ENCODE measurements around the gene OTOG.

Gene OTOG

DNA sequence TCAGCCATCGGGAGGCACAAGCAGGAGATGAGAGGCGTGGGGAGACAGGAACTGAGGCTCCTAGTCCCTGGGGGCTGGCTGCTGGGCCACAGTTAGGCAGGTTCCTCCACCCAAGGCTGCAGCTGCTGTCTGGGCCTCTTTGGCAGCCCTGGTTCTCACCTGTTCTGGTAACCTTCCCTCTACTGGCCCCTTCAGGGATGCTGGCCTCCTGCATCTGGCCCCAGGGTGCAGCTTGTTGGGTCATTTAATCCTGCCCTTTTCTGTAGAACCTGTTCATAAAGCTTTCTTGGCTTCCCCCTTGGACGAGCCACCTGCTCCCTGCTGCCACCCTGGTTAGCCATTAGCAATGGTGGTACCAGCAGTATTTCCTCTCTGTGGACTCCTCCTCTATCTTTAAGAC is 8.3 kb upstream of the OTOG start:
- intact Hi-C loops (cut with micrococcal nuclease), result no loop called here
- H3K4me1 Mint-ChIP-seq (ENCODE audit: low read depth), result peaks cover under 1% of the 10 kb centered on the region
- H3K4me3 Mint-ChIP-seq, result no peak overlapping the region
- H3K9me3 Mint-ChIP-seq, result no peaks in the 10 kb centered on the region
- H3K36me3 Mint-ChIP-seq (ENCODE audit: low read depth), result no peaks in the 10 kb centered on the region
- H3K27ac Mint-ChIP-seq, result no peak overlapping the region
- H3K27me3 Mint-ChIP-seq, result peaks cover 17% of the 10 kb centered on the region

DNA sequence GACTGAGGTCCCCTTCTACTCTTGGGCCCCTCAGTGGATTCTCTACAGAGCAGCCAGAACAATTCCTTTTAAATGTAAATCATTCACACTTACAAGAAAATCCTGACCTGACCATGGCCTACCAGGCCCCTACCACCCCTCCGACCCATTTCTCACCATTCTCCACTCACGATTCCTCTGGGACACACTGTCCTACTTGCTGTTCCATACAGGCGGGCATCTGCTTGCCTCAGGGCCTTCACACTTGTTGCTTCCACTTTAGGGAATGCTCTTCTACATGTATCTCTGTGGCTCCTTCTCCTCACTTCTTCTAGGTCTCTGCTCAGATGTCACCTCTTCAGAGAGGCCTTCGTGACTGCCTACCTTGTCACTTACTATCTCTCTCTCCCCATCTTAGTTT is 6.3 kb upstream of the OTOG start:
- no peaks in the 10 kb centered on the region for H3K36me3 Mint-ChIP-seq (ENCODE audit: low read depth)
- no peak overlapping the region for H3K4me3 Mint-ChIP-seq
- no peaks in the 10 kb centered on the region for H3K9me3 Mint-ChIP-seq
- peaks cover 35% of the 10 kb centered on the region for H3K27me3 Mint-ChIP-seq
- peaks cover 9% of the 10 kb centered on the region for H3K4me1 Mint-ChIP-seq (ENCODE audit: low read depth)
- no peak overlapping the region for H3K27ac Mint-ChIP-seq
- intact Hi-C loops (cut with micrococcal nuclease), result no loop called here

DNA sequence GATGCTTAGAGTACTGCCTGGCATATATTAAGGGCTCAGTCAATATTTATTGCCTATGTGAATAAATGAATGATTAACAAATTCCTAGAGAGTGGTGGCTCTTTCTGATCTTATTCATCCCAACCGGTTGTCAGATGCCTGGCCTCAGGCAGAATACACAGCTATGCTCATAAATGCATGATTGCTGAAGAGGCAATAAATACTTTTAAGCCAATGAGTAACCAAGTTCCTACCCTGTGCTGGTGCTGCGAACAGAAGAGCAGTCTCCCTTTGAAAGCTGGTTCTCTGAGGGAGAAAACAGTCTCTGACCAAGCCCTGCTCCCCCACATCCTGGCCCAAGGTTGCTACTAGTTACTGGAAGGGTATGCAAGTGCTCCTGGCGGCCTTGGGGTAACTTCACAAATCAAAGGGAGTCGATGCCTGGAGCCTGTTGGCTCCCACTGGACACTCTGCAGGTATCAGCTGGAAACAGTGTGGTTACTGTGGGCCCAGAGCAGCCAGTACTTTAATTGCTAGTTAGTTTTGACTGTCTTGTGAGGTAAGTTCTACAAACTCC is 5.7 kb upstream of the OTOG start:
- Mint-ChIP-seq H3K27ac (no peak overlapping the region), H3K27me3 (peaks cover 41% of the 10 kb centered on the region)

DNA sequence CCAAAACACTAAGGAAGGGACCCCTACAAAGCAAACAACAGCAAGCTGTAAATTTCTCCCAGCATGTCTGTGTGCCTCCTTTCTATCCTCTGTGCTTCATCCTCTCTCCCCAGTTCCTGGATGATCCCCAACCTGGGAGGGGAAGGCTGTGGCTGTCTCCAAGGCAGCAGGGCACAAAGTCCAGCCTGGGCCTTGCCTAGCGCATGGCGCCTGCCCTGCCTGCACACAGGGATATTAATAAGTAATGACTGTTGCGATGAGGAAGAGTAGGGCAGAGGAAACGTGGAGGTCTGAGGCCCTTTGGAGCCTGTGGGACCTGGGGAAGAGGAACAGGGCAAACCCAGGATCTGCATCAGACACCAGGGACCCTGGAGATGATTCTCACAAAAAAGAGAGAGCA is 4.8 kb upstream of the OTOG start:
- Mint-ChIP-seq H3K9me3 (no peaks in the 10 kb centered on the region), H3K4me3 (no peak overlapping the region), H3K4me1 (ENCODE audit: low read depth) (peaks cover 9% of the 10 kb centered on the region), H3K27me3 (peaks cover 49% of the 10 kb centered on the region), H3K27ac (no peak overlapping the region), H3K36me3 (ENCODE audit: low read depth) (no peaks in the 10 kb centered on the region)
- intact Hi-C loops (cut with micrococcal nuclease), result no loop called here

More for the DNA sequence above, 5.7 kb upstream of the OTOG start:
- intact Hi-C loops (cut with micrococcal nuclease), result no loop called here
- Mint-ChIP-seq H3K4me1 (ENCODE audit: low read depth) (peaks cover 9% of the 10 kb centered on the region), H3K4me3 (no peak overlapping the region), H3K9me3 (no peaks in the 10 kb centered on the region), H3K36me3 (ENCODE audit: low read depth) (no peaks in the 10 kb centered on the region)

DNA sequence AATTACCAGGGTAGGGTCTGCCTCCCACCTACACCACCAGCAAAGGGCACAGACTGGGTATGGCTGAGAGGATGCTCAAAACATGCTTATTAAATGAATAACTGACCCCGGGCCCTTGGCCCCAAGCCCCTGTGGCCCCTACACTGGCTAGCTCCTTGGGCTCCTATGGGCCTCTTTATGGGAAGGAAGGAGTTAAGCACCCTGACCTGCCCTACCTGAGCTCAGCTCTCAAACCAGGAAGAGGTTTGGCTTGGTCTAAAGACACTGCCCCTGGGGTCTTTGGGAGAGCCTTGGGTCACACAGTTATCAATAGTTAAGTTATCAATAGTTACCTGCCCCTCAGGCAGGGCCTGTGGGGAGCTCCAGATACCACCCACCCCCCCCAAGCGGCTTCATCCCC is 4.0 kb upstream of the OTOG start:
- intact Hi-C loops (cut with micrococcal nuclease), result no loop called here
- no peak overlapping the region for H3K4me3 Mint-ChIP-seq

DNA sequence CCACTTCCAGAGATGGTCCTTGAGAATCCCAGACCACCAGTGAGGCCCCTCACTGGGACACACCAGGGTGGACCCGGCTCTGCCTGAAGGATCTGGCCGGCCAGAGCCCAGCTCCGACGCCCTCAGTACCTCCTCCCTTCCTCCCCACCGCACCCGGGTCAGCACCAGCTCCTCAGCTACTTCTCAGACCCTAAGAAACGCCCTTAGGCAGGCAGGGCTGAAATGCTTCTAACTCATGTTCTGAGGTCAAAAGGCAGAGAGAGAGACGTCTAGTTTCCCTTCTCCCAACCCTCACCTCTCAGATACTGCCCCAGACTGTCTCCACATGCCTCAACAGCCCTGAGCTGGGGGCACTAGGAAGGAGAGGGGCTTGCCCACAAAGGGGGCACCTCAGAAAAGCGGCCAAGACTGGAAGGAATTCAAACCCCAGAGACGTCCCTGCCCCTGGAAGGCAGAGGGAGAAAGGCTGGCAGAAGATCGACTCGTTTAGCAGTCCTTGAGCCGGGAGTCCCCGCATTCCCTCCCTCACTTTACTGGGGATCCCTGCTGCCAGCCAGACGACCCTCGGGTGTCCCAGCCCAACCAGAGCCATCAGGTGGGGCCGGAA is 3.4 kb upstream of the OTOG start:
- H3K4me1 Mint-ChIP-seq (ENCODE audit: low read depth), result peaks cover 9% of the 10 kb centered on the region
- H3K36me3 Mint-ChIP-seq (ENCODE audit: low read depth), result no peaks in the 10 kb centered on the region
- no peaks in the 10 kb centered on the region for H3K9me3 Mint-ChIP-seq
- H3K27me3 Mint-ChIP-seq, result peaks cover 56% of the 10 kb centered on the region
- intact Hi-C loops (cut with micrococcal nuclease), result no loop called here
- H3K4me3 Mint-ChIP-seq, result no peak overlapping the region
- no peak overlapping the region for H3K27ac Mint-ChIP-seq

More for the DNA sequence above, 4.0 kb upstream of the OTOG start:
- Mint-ChIP-seq H3K27ac (no peak overlapping the region), H3K4me1 (ENCODE audit: low read depth) (peaks cover 9% of the 10 kb centered on the region), H3K9me3 (no peaks in the 10 kb centered on the region), H3K27me3 (peaks cover 57% of the 10 kb centered on the region), H3K36me3 (ENCODE audit: low read depth) (no peaks in the 10 kb centered on the region)

DNA sequence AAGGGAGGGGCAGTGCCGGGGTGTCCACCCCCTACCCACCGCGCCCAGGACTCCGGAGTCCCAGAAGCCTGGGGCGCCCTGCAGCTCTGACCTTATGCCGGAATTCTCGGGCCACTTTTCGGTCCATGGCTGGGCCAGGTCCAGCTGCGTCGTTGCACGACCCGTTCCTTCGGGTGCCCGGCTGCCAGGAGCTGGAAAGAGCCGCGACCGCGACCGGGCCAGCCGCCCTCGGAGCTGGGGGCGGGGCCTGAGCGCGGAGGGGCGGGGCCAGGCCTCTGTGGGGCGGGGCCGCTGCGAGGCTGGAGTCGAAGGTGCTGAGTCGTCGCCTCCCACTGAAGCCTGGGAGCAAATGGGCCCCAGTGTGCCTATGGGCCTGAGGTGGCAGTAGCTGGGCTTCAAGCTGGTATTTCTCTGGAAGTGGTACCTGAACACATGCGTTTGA is 2.9 kb upstream of the OTOG start, which contains the start of gene USH1C:
Gene USH1C (minus strand): TSS at position 236 of the 442 bp plus-strand sequence. CDS start 109 bp downstream, at position 127.
- no peak within 1 kb of the TSS for H3K4me3 Mint-ChIP-seq
- H3K4me1 Mint-ChIP-seq (ENCODE audit: low read depth), result peaks cover 9% of the 10 kb centered on the region
- peaks cover 59% of the 10 kb centered on the region for H3K27me3 Mint-ChIP-seq
- intact Hi-C loops (cut with micrococcal nuclease), result no loop called here
- no peaks in the 10 kb centered on the region for H3K9me3 Mint-ChIP-seq
- H3K27ac Mint-ChIP-seq, result no peak within 1 kb of the TSS
- H3K36me3 Mint-ChIP-seq (ENCODE audit: low read depth), result no peaks in the 10 kb centered on the region

DNA sequence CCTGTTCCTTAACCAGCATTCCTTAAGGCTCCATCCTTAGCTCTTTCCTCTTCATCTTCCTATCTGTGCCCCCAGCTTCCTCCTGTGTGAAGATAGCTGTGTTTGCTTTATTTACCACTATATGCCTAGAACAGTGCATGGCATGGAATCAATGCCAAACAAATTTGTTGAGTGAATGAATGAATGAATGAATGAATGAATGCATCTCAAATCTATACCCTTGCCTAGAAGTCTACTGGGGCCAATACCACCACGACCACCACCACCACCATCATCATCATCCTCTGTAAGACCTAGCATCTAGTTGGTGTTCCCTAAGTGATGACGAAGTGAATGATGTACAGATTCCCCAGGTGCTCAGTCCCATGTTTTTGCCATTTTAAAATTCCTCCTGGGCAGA is 819 bp upstream of the OTOG start:
- Mint-ChIP-seq H3K36me3 (ENCODE audit: low read depth) (no peaks in the 10 kb centered on the region), H3K4me1 (ENCODE audit: low read depth) (peaks cover 9% of the 10 kb centered on the region)

DNA sequence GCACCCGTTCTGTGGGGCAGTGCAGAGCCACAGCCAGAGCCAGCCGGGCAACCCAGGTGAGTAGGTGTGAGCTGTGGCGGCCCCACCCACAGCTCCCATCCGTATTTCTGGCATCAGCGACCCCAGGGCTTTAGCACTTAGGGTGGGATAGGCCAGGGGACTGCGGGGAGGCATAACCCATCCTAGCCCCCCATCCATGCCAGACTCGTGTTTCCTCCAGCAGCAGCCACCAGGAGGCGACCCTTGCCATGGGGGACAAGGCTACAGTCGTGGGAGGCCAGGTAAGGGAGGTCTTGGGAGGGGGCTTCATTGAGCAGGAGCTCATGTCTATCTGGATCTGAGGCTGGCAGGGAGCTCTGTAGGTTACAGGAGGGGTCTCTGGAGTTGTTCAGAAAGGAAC is 873 bp downstream of the OTOG start:
- no peaks in the 10 kb centered on the region for H3K9me3 Mint-ChIP-seq
- H3K4me3 Mint-ChIP-seq, result no peak overlapping the region
- peaks cover 53% of the 10 kb centered on the region for H3K27me3 Mint-ChIP-seq
- no peaks in the 10 kb centered on the region for H3K36me3 Mint-ChIP-seq (ENCODE audit: low read depth)
- no peak overlapping the region for H3K27ac Mint-ChIP-seq
- intact Hi-C loops (cut with micrococcal nuclease), result no loop called here
- peaks cover 9% of the 10 kb centered on the region for H3K4me1 Mint-ChIP-seq (ENCODE audit: low read depth)

More for the DNA sequence above, 819 bp upstream of the OTOG start:
- Mint-ChIP-seq H3K27me3 (peaks cover 61% of the 10 kb centered on the region), H3K9me3 (no peaks in the 10 kb centered on the region), H3K27ac (no peak overlapping the region), H3K4me3 (no peak overlapping the region)
- intact Hi-C loops (cut with micrococcal nuclease), result no loop called here

DNA sequence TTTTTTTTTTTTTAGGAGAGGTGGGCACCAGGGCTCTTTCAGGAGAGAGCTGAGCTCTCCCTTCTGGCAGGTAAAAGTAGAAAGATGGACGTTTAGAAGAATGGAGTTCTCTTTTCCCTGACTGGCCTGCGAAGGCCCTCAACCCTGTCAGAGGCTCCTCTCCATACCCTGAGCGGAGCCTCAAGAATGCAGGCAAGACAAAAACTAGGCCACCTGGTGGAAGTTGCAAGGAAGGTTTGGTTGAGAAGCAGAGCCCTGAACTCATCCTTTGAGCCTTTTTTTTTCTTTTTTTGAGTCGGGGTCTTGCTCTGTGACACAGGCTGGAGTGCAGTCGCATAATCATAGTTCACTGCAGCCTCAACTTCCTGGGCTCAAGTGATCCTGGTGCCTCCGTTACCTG is 1.4 kb downstream of the OTOG start:
- Mint-ChIP-seq H3K27ac (no peak overlapping the region), H3K4me3 (no peak overlapping the region), H3K9me3 (no peaks in the 10 kb centered on the region), H3K4me1 (ENCODE audit: low read depth) (peaks cover 9% of the 10 kb centered on the region), H3K36me3 (ENCODE audit: low read depth) (no peaks in the 10 kb centered on the region), H3K27me3 (peaks cover 50% of the 10 kb centered on the region)
- intact Hi-C loops (cut with micrococcal nuclease), result no loop called here

DNA sequence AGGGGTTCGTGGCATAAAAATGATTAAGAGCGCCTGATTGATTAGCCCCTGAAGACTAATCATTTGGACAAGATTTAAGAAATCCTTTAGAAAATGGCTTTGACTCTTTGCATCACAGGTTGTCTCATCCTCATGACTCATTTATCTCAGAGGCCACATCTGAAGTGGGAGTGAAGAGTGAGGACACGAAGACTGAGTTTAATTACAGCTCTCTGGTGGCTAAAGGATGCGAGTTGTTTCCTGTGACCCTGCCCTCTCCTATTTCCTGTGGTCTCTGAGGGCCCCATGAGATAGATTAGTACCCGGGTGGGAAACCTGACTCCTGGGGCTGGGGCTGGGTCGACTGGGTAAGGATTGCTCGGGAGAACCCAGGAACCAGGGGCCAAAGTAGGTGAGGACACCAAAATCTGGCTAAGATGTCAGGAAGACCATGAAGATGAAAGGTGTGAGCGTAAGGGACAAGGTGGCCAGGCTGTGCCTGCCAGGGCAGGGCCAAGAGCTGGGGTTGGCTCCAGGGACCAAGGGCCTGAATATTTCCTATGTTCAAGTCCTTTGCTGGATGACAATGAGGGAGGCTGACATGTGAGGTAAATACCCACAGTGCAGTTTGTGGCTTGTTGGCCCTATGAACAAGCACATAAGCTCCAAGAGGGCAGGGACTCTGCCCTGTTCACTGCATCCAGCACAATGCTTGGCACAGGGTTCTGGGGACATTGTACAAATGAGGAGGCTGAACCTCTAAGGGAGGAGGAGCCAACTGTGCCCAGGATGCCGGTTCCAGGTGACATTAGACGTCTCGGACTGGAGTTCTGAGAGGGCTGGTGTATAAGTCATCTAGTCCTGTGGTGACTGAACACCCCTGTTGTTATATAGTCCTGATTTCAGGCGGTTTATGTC is 3.6 kb downstream of the OTOG start:
- no peaks in the 10 kb centered on the region for H3K9me3 Mint-ChIP-seq
- intact Hi-C loops (cut with micrococcal nuclease), result no loop called here

DNA sequence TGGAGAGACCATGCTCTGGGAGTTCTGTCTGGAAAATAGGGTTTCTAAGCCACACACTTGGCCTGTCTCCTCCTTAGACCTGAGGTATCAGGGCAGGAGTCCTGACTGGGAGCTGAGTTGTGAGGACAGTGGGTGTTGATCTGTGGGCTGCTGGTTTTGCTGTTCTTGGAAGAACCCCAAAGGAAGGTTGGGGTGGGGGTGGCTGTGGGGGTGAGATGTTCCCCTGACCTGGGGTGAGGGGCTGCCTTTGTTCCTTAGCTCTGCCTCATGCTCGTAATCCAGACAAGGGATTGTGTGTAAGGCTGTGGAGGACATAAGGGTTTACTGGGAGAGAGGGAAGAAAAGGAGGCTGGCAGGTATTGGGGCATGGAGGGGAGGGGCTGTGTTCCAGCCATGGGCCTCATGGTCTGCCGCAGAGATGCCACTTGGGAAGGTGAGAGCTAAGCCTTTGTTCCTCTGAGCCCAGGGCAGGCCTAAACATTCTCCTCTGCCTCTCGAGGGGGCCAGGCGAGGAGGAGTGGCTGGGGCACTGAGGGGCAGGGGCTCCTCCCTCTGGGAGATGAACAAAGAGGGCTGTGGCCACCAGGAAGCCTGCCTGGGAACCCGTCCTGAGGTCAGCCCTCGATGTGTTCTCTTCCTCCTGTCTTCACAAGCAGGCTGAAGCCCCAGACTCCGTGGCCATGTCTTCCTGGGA is 4.4 kb downstream of the OTOG start:
- Mint-ChIP-seq H3K9me3 (no peaks in the 10 kb centered on the region), H3K36me3 (ENCODE audit: low read depth) (no peaks in the 10 kb centered on the region), H3K27ac (no peak overlapping the region), H3K27me3 (peaks cover 24% of the 10 kb centered on the region), H3K4me1 (ENCODE audit: low read depth) (no peaks in the 10 kb centered on the region), H3K4me3 (no peak overlapping the region)
- intact Hi-C loops (cut with micrococcal nuclease), result no loop called here

More for the DNA sequence above, 3.6 kb downstream of the OTOG start:
- Mint-ChIP-seq H3K27me3 (peaks cover 31% of the 10 kb centered on the region), H3K4me1 (ENCODE audit: low read depth) (no peaks in the 10 kb centered on the region), H3K36me3 (ENCODE audit: low read depth) (no peaks in the 10 kb centered on the region), H3K4me3 (no peak overlapping the region), H3K27ac (no peak overlapping the region)

DNA sequence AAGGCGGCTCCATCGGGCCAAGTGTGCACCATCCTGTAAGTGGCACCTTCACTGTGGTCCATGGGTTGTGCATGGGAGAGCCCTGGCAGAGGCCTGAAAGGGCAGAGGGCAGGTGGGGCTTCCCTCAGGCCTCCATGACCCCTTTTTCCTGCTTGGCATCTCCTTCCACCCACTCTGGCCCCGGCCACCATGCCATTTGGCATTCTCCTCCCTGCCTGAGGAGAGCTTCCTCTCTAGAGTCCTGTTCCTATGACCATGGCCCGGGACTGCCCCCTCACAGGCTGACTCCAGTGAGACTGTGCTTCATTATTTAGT is 4.9 kb downstream of the OTOG start:
- intact Hi-C loops (cut with micrococcal nuclease), result no loop called here
- peaks cover 19% of the 10 kb centered on the region for H3K27me3 Mint-ChIP-seq
- H3K9me3 Mint-ChIP-seq, result no peaks in the 10 kb centered on the region
- H3K27ac Mint-ChIP-seq, result no peak overlapping the region
- no peaks in the 10 kb centered on the region for H3K4me1 Mint-ChIP-seq (ENCODE audit: low read depth)
- H3K4me3 Mint-ChIP-seq, result no peak overlapping the region
- H3K36me3 Mint-ChIP-seq (ENCODE audit: low read depth), result no peaks in the 10 kb centered on the region
